ENCODE data around the gene GBP7.
"Not testable (repeated sequence)": the region's sequence is repeated elsewhere in the genome, so short reads cannot be mapped to it uniquely, and the experiment has no call there.

Gene GBP7

DNA sequence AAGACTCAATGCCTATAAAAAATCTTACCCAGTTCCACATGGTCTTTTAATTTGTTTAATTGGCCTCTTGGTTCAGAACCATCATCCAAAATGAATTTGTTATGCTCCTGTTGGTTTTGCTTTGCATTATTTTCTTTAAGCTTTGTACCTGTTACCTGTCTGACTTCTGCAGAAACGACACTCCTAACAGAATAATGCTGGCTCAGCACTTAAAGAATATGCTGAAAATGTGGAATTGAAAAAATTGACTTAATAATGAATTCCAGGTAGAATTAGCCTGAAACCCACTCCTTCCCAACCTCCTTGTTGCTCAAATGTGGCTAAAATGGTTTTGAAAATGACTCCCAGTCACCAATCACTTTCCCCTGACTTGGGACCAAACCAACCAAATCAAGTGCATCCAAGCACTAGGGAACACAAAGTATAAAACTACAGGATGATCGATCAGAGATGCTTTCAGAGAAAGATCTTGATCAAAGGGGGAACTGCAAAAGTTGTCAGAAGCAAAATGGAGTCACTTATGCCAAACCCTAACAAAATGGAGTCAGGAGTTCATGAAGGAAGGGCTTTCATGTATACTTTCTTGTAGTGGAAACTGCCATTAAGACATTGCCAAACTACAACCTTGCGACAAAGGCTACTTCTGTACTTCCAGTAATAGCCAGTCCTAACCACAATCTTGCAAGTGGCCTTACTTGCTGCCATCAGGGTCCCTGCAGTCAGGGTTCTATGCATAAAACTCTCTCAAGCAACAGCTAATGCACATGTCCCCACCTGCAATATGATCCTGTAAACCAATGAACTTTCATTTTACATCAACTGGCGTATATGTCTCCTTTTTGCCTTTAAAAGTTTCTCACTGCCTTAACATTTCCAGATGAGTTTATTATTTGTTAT lies 5.4 kb downstream of the GBP7 start:
- no peak for DNase-seq

- DNase-seq = no peak
Measured at GRCh38 chr1:89169166-89169565, 6.6 kb downstream of the GBP7 start.

DNA sequence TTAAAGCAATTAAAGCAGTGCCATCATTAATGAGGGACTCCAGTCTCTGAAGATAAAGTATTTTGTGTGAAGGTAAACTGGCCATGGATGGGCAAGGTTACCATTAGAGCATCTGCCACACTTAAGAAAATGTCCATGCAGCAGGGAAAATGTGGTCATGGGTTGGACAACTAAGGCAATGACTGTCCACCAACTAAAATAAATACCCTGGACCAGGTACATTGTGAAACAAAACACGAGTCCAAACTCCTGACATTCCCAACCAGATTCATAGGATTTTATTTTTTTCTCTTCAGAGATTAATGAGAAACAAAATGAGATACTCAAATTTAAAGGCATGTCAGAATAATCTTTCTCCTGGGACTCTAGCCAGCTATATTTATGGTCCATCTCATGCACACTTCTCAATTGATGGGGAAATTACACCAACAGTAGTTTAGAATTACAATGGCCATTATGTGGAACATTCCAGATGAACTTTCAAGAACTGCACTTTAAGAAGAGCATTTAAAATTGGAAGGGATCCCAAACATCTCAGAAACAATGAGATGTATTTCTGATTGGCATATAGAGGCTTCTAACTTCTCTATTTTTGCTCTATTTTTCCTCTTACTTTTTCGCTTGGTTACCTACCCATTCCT lies 8.1 kb downstream of the GBP7 start:
- no peak for DNase-seq

DNA sequence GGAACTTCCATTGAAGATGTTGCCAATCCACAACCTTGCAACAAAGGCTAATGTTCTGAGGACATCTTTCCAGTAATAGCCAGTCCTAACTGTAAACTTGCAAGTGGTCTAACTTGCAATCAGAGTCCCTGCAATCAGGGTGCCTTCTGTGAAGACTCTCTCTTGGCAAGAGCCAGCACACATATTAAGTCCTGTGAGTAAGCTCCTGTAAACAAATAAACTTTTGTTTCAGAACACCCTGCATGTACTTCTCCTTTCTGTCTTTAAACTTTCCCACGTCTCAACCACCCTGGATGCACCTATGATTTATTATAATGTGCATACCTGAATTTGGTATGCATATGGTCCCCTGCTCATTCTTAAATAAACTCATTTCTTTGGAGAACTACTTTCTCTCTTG lies 9.1 kb downstream of the GBP7 start:
- DNase-seq = no peak

- no peak for DNase-seq
Measured at GRCh38 chr1:89165811-89166210, 10.0 kb downstream of the GBP7 start.

DNA sequence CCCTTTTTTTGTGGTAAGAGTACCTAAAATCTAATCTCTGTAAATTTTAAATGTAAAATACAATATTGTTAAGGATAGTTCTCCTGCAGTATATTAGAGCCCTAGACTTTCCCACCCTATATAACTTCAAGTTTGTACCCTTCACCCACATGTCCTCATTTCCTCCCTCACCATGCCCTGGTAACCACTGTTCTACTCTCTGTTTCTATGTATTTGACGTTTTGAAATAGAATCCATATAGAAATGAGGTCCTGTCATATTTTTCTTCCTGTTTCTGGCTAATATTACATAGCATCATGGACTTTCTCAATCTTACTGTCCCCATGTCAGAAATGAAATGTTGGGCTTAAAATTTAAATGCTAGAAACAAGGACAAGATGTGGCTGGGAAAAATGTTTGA lies 24.8 kb downstream of the GBP7 start:
- DNase-seq = no peak

DNA sequence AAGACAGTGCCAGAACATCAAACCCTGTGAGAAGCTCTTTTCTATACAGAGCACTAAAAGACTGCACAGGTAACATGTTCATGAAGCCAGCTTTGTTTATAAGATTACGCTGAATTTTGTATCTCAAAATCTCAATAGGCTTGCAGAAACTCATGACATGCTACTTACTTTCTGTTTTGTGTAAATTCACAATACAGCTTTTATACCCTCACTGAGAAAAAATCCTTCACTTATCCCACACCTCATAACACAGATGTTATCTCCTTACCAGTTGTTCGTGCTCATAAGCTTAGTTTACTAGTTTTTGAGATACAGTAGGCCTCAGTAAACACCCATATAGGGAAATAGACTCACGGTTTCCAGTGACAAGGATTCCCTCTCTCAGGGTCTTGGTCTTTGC lies 25.8 kb downstream of the GBP7 start:
- no peak for DNase-seq

DNA sequence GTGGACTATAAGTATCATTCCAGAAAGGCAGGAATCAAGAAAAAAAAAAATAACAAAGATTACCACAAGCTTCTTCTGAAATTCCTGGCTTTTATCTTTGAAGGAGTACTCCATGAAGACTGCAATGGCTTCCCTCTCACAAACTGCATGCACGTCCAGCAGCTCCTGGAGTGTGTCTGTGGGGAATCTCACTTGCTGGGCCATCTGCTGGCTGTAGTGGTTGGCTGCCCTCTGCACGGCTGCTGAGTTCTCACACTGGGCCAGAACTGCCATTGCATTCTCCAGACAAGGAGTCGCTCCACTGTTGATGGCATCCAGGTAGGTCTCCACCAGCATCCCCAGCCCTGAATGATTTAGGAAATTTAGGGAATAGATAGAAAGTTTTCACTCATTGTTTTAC lies 26.6 kb downstream of the GBP7 start:
- no peak for DNase-seq

- no peak for DNase-seq
Measured at GRCh38 chr1:89147678-89148658, 27.8 kb downstream of the GBP7 start.

GRCh38 chr1:89146721-89147120 lies 29.1 kb downstream of the GBP7 start:
- DNase-seq = no peak

GRCh38 chr1:89143484-89143883 lies 32.3 kb downstream of the GBP7 start:
- no peak for DNase-seq

DNA sequence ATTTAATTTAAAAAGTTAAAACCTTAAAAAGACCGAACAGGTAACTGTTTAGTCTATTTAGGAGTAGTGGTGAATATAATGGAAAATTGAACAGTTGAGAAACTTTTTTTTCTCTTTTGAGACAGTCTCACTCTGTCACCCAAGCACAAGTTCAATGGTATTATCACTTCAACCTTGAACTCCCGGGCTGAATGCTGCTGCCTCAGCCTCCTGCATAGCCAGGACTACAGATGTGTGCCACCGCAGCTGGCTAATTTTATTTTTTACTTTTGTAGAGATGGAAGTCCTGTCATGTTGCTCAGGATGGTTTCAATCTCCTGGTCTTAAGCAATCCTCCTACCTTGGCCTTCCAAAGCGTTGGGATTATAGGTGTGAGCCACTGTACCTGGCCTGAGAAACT lies 33.6 kb downstream of the GBP7 start:
- no peak for DNase-seq

- DNase-seq = no peak
Measured at GRCh38 chr1:89133747-89134146, 42.1 kb downstream of the GBP7 start.

GRCh38 chr1:89130716-89131115 lies 45.1 kb downstream of the GBP7 start:
- no peak for DNase-seq

GRCh38 chr1:89129911-89130310 lies 45.9 kb downstream of the GBP7 start:
- DNase-seq = no peak

- DNase-seq = not testable (repeated sequence)
Measured at GRCh38 chr1:89128003-89128458, 47.8 kb downstream of the GBP7 start.

DNA sequence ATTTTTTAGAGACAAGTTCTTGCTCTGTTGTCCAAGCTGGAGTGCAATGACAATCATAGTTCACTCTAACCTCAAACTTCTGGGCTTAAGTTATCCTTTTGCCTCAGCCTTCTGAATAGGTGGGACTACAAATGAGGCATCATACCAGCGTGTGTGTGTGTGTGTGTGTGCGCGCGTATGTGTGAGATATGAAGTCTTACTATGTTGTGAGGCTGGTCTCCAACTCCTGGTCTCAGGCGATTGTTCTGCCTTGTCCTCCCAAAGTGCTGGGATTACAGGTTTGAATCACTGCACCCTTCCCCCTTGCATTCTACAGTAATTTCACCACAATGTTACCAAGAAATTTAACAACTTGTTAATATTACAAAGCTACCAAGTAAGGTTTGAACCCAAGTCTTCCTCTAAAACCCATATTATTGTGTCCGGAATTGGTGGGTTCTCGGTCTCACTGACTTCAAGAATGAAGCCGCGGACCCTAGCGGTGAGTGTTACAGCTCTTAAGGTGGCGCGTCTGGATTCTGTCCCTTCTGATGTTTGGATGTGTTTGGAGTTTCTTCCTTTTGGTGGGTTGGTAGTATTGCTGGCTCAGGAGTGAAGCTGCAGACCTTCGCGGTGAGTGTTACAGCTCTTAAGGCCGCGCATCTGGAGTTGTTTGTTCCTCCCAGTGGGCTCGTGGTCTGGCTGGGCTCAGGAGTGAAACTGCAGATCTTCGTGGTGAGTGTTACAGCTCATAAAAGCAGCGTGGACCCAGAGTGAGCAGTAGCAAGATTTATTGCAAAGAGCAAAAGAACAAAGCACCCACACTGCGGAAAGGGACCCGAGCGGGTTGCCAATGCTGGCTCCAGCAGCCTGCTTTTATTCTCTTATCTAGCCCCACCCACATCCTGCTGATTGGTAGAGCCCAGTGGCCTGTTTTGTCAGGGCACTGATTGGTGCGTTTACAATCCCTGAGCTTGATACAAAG lies 48.9 kb downstream of the GBP7 start:
- DNase-seq = not testable (repeated sequence)

- DNase-seq = no peak
Measured at GRCh38 chr1:89125913-89126580, 49.8 kb downstream of the GBP7 start, which contains the start of gene GBP2. Gene GBP2 (minus strand): TSS chr1:89126114. CDS start chr1:89121966, 4,148 bp downstream.

DNA sequence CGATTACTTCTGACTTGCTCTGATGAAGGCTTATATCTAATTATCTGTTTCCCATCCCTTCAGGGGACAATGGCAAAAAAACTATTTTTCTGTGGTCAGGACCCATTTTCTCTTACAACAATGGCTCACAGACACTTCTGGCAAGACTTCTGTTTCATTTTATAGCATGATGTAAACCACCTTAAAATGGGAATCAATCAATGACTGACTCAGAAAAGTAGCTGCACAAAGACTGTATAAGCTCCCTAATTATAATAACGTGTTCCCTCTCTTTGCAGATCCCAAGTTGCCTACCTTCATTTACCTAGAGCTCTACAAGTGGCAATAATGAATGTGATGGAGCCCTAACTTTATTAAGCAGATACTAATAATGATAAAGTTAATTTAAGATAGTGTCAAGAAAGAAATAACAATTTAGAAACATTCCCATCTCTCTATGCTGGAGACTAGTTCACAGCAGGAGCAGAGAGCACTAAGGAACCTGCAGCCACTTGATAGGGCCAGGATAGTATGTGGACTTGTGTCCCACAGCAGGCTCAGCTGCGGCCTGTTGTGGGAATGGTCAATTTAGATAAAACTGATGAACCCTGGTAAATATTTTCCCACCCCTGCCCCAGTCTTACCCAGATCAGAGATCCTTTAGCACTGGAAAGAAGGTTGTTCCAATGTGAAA lies 50.4 kb downstream of the GBP7 start:
- DNase-seq = no peak

GRCh38 chr1:89121641-89122040 lies 54.2 kb downstream of the GBP7 start:
- no peak for DNase-seq

DNA sequence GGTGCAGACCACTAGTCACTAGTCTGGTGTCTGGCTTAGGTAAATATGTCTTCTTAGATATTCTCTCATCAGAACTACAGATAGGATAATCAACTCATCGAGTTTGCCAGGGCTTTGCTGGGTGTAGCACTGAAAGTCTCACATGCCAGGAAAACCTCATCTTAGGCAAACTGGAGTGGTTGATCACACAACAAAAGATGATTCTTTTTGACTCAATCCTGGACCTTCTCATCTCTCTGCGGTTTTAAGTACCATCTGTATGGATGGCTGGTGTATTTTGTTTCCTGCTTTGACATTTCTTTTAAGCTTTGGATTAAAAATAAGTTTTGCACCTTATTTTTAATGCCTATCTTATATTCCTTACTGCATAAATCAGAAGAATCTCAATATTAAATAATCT lies 61.1 kb downstream of the GBP7 start:
- DNase-seq = no peak
